ENCODE results near the gene TRERF1. TPM values are rescaled to one million over a fixed set of nuclear protein-coding genes. Genes with fewer than 3 reads are reported as not detected.

TRERF1 gene
- total RNA-seq, 1 donor from 2014 or later, result 12.4 TPM

GRCh38 chr6:42292004-42292740, 159.6 kb downstream of the TRERF1 start:
- Mint-ChIP-seq H3K9me3 (peaks cover 5% of the 10 kb centered on the region), H3K27me3 (ENCODE audit: low read depth) (no peaks in the 10 kb centered on the region), H3K36me3 (ENCODE audit: low read depth) (peaks cover 12% of the 10 kb centered on the region), H3K27ac (ENCODE audit: unreplicated experiment) (no peak overlapping the region), H3K4me1 (peaks cover 5% of the 10 kb centered on the region), H3K4me3 (no peak overlapping the region)
- no peak for TF ChIP-seq CTCF (conservative IDR thresholded peaks at IDR 0.05)
- no peak for DNase-seq (ENCODE audit: low read depth, low spot score)

DNA sequence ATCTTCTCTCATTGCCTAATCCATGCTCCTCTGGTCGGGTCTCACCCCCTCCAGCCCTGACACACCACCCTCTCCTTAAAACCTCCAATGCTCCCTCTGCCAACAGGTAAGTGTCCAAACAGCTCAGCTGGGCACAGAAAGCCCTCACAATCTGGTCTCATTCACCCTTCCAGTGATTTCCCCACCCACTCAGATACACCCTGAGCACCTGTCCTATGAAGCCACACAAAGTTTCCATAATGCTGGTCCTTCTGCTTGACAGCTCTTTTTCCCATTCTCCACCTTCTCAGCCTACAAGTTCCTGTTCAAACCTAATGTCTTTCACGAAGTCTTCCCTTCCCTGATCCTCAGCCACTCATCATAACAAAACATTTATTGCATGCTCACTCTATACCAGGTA, 164.0 kb downstream of the TRERF1 start:
- no peak overlapping the region for H3K4me3 Mint-ChIP-seq
- H3K4me1 Mint-ChIP-seq, result peaks cover 5% of the 10 kb centered on the region
- no peak for DNase-seq (ENCODE audit: low read depth, low spot score)
- H3K9me3 Mint-ChIP-seq, result peaks cover 5% of the 10 kb centered on the region
- H3K27ac Mint-ChIP-seq (ENCODE audit: unreplicated experiment), result no peak overlapping the region
- TF ChIP-seq CTCF (conservative IDR thresholded peaks at IDR 0.05), result no peak
- no peaks in the 10 kb centered on the region for H3K27me3 Mint-ChIP-seq (ENCODE audit: low read depth)
- H3K36me3 Mint-ChIP-seq (ENCODE audit: low read depth), result peaks cover 14% of the 10 kb centered on the region

DNA sequence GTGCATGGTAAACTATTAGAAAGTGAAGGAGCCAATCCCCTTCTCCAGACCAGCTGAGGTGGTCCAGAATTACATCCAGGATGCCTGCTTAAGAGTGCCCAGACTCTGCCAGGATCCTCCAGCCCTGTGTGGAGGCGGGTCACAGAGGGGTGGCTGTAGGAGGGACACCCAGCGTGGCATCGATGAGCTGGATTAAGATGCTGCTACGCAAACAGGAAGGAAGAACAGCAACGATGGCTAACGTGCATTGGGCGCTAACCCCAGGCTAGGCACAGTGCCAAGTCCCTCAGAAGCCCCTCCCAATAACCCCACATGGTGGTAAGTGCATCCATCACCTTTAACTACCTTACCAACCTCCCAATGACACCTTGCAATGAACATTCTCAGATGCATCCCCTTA, 170.2 kb downstream of the TRERF1 start:
- Mint-ChIP-seq H3K4me1 (peaks cover 1% of the 10 kb centered on the region), H3K27ac (ENCODE audit: unreplicated experiment) (no peak overlapping the region), H3K9me3 (no peaks in the 10 kb centered on the region), H3K36me3 (ENCODE audit: low read depth) (peaks cover 9% of the 10 kb centered on the region), H3K27me3 (ENCODE audit: low read depth) (no peaks in the 10 kb centered on the region), H3K4me3 (no peak overlapping the region)
- TF ChIP-seq CTCF (conservative IDR thresholded peaks at IDR 0.05), result no peak
- no peak for DNase-seq (ENCODE audit: low read depth, low spot score)

GRCh38 chr6:42280966-42281533, 170.7 kb downstream of the TRERF1 start:
- DNase-seq (ENCODE audit: low read depth, low spot score), result no peak
- Mint-ChIP-seq H3K9me3 (no peaks in the 10 kb centered on the region), H3K36me3 (ENCODE audit: low read depth) (peaks cover 9% of the 10 kb centered on the region), H3K4me1 (peaks cover 7% of the 10 kb centered on the region), H3K27me3 (ENCODE audit: low read depth) (no peaks in the 10 kb centered on the region), H3K4me3 (no peak overlapping the region), H3K27ac (ENCODE audit: unreplicated experiment) (no peak overlapping the region)
- no peak for TF ChIP-seq CTCF (conservative IDR thresholded peaks at IDR 0.05)

DNA sequence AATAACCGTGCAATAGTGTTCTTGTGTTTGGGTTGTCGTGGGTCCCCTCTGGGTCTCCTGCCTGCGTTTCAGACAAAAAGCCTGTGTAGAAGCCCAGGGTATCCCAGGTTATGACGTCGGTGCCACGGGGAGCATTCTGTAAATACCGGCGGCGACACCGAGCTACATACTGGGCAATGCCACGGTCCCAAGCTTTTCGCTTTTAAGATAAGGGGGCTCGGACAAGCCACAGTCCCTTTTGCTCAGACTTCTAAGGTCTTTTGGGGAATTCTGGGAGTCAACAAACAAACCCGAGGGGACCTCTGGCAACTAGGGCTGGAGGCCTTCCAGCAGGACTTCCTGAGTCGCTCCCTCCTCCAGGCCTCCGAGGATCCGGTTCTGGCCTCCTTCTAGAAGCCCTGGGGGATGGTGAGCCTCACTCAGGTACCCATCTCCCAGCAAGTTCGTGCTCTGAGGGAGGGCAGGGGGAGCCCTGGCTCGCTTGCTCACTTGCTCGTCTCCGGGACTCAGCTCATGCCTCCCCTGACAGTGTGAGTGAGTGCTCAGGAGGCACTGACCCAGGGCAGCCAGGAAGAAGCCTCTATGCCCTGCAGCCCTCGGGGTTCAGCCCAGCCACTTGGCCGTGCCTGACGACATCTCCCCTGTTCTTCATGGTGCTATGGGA, 171.6 kb downstream of the TRERF1 start:
- TF ChIP-seq CTCF (conservative IDR thresholded peaks at IDR 0.05), result no peak
- Mint-ChIP-seq H3K36me3 (ENCODE audit: low read depth) (peaks cover 9% of the 10 kb centered on the region), H3K9me3 (no peaks in the 10 kb centered on the region), H3K4me1 (peaks cover 10% of the 10 kb centered on the region), H3K27ac (ENCODE audit: unreplicated experiment) (no peak overlapping the region), H3K27me3 (ENCODE audit: low read depth) (no peaks in the 10 kb centered on the region), H3K4me3 (no peak overlapping the region)
- no peak for DNase-seq (ENCODE audit: low read depth, low spot score)
